Measurements from ENCODE around the gene COX5B.
"Not testable (repeated sequence)": the region's sequence is repeated elsewhere in the genome, so short reads cannot be mapped to it uniquely, and the experiment has no call there.

Gene COX5B

GRCh38 chr2:97654791-97655190 lies 8.9 kb downstream of the COX5B start:
- DNase-seq: no peak

- no peak for DNase-seq
These were observed 10.4 kb downstream of the COX5B start for GRCh38 chr2:97656129-97656755.

- no peak for DNase-seq
These were observed 11.2 kb downstream of the COX5B start for GRCh38 chr2:97656905-97657587.

GRCh38 chr2:97657986-97658690 lies 12.3 kb downstream of the COX5B start:
- DNase-seq: no peak

GRCh38 chr2:97658691-97659157 lies 12.9 kb downstream of the COX5B start:
- no peak for DNase-seq

GRCh38 chr2:97659256-97660043 lies 13.6 kb downstream of the COX5B start:
- DNase-seq: no peak

GRCh38 chr2:97660044-97660774 lies 14.3 kb downstream of the COX5B start:
- no peak for DNase-seq

- DNase-seq: no peak
These were observed 15.0 kb downstream of the COX5B start for GRCh38 chr2:97660775-97661389.

GRCh38 chr2:97661927-97662326 lies 16.1 kb downstream of the COX5B start:
- DNase-seq: no peak

GRCh38 chr2:97662386-97662894 lies 16.6 kb downstream of the COX5B start:
- no peak for DNase-seq

- peak; percentile 88 for DNase-seq
These were observed 17.2 kb downstream of the COX5B start for GRCh38 chr2:97662895-97663625.

GRCh38 chr2:97663626-97663961 lies 17.7 kb downstream of the COX5B start:
- DNase-seq: no peak

- DNase-seq: peak; percentile 97
These were observed 18.2 kb downstream of the COX5B start, which contains the start of gene ACTR1B for GRCh38 chr2:97663962-97664635. Gene ACTR1B, minus strand, starts transcription at chr2:97664044. Its CDS starts 154 bp downstream, at chr2:97663890.

- DNase-seq: no peak
These were observed 18.7 kb downstream of the COX5B start for GRCh38 chr2:97664636-97664970.

GRCh38 chr2:97669448-97669847 lies 23.6 kb downstream of the COX5B start, which contains the start of gene C2orf92:
Gene C2orf92, plus strand, starts transcription at chr2:97669713. Its CDS starts 76 bp downstream, at chr2:97669789.
- DNase-seq: peak; percentile 48

- DNase-seq: no peak
These were observed 24.6 kb downstream of the COX5B start for GRCh38 chr2:97670471-97670870.

- DNase-seq: no peak
These were observed 25.7 kb downstream of the COX5B start for GRCh38 chr2:97671526-97671925.

GRCh38 chr2:97672606-97673140 lies 26.8 kb downstream of the COX5B start:
- not testable (repeated sequence) for DNase-seq

GRCh38 chr2:97673182-97673914 lies 27.5 kb downstream of the COX5B start:
- no peak for DNase-seq
